Measurements from ENCODE around the gene TGFB1.

DNA sequence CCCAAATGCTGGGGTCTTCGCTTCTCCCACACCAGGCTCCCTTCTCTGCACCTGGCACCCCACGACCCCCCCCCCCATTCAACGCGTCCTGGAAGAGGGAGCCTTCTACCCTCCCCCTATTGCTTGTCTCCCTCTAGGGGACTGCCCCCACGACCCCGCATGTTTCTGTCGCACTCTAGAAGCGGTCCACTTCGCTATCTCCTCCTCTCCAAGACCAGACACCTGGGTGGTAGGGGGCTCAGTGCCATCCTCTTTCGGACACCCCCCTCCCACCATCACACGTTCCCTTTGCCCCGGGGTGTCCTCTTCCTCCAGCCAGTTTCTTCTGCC lies 1.5 kb downstream of the TGFB1 start:
- TF ChIP-seq YY1 (IDR thresholded peaks at IDR 0.05; ENCODE audit: insufficient read depth, insufficient read length) (no peak), ZNF274 (IDR thresholded peaks at IDR 0.05; ENCODE audit: low read depth, low read length) (no peak), SUZ12 (IDR thresholded peaks at IDR 0.05; ENCODE audit: extremely low read depth, insufficient read depth, insufficient read length) (no peak)

Measured in NT2/D1 (cell line).